Astrocyte of the cerebellum (primary cell): Measurements from ENCODE around the gene XRCC4.

Experiments used
- DNase-seq: peaks from one replicate; pipeline ENCODE4 v3.0.0-alpha.2; 2011; ENCODE audit warnings: low read depth
- H3K4me3 ChIP-seq: 2 replicates; pipeline ENCODE4 v1.5.1; 2011; ENCODE audit warnings: mild to moderate bottlenecking, low read depth, low read length, moderate library complexity
- CTCF ChIP-seq: IDR thresholded peaks from 2 replicates; pipeline ENCODE4 v1.5.1; 2012; ENCODE audit warnings: low read length, low read depth, moderate library complexity, mild to moderate bottlenecking; ENCODE audit errors: missing control alignments
- in situ Hi-C: cut with HindIII; loops from 2 replicates; pipeline ENCODE4 v1.10.0; 2017; ENCODE audit warnings: low sequenced_read_pairs

XRCC4 gene

GRCh38 chr5:83393504-83393866 lies 316.1 kb downstream of the XRCC4 start:
- no peak for DNase-seq
- TF ChIP-seq CTCF = no peak
- no peak overlapping the region for H3K4me3 ChIP-seq
- in situ Hi-C loops = no loop called here

DNA sequence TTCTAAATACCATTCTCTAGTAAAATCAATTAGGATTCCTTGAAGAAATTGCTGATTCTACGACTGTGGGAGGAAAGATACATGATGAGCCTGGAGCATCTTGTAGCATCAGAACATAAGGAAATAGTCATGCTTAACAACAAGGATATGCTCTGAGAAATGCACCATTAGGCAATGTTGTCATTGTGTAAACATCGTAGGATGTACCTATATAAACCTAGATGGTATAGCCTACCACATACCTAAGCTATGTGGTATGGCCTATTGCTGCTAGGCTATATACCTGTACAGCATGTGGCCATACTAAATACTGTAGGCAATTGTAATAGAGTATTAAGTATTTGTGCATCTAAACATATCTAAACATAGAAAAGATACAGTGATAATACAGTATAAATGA lies 316.8 kb downstream of the XRCC4 start:
- no peak for TF ChIP-seq CTCF
- in situ Hi-C loops = no loop called here
- no peak overlapping the region for H3K4me3 ChIP-seq
- DNase-seq = no peak

DNA sequence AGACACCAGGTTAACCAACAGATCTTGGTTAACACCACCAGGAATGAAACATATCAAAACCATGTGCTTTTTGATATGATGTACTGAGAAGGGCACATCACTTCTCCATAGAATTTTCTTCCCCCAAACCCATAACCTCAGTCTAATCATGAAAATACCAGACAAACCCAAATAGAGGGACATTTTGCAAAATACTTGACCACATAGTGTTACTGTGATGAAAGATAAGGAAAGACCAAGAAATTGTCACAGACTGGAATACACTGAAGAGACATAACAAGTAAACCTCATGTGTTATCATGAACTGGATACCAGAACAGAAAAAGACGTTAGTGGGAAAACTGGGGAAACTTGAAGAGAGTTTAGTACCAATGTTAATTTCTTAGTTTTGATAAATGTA lies 319.3 kb downstream of the XRCC4 start:
- DNase-seq = no peak
- in situ Hi-C loops = no loop called here
- no peak overlapping the region for H3K4me3 ChIP-seq
- TF ChIP-seq CTCF = no peak

DNA sequence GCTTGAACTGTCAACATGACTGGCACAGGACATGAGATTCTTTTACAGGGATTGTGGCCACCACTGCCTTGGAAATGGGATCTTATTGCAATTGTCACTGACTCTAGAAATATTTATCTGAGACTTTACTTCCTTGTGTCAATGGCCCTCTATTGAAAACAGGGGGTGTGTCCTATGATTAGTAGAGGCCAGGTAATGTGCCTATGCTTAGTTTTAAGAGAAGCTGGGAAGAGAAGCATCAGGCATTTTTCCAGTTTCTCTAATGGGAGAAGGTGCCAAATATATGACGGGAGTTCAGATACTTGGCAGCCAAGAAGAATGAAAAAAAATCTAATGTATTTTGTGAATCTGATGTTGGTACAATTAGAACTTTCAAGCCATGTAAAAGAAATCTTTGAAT lies 320.3 kb downstream of the XRCC4 start:
- in situ Hi-C loops = no loop called here
- H3K4me3 ChIP-seq = no peak overlapping the region
- no peak for DNase-seq
- TF ChIP-seq CTCF = no peak

DNA sequence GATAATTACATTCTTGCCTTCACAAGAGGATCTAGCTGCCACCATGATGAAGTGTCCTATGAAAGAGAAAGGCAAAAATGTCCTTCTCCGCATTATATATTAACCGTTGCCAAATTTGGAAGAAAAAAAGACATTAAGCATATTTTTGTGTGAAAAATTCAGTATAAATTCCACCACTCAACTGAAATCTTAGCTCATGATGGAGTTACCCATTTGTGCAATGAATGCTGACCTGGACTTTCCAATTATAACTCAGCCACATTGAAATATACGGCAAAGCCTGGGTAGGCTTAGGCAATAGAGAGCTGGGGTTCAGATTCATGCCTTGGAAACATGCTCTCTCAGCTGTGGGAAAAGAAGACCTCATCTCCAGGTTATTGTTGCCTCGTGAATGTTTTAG lies 322.9 kb downstream of the XRCC4 start:
- TF ChIP-seq CTCF = no peak
- no peak for DNase-seq
- H3K4me3 ChIP-seq = no peak overlapping the region
- in situ Hi-C loops = no loop called here

DNA sequence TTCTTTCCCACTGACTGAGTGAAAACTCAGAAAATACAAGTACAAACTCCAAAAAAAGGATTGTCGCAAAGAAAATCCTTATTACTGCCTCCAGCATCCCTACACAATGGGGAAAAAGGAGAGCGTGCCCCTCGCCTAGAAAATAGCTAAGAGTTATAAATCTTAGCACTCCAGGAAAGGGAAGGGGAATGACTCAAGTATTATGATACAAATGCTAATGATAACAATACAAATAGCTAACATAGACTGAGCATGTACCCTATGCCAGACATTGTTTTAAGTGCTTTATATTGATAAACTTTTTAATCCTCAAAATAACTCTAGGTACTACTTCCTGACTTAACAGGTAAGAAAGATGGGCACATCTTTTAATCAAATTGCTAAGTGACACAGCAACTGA lies 323.4 kb downstream of the XRCC4 start:
- no peak for DNase-seq
- no peak for TF ChIP-seq CTCF
- H3K4me3 ChIP-seq = no peak overlapping the region
- in situ Hi-C loops = no loop called here

GRCh38 chr5:83401122-83401731 lies 323.9 kb downstream of the XRCC4 start:
- in situ Hi-C loops = no loop called here
- no peak overlapping the region for H3K4me3 ChIP-seq
- no peak for TF ChIP-seq CTCF
- no peak for DNase-seq
